HCT116 (cell line): Measurements from ENCODE around the gene FGD3. TPM values are rescaled to one million over a fixed set of nuclear protein-coding genes. Genes with fewer than 3 reads are reported as not detected.

ENCODE experiments used
- ATAC-seq: fragments of 200-7000 bp; cut with Tn5 transposase; 2 replicates; pipeline ENCODE4 v1.9.1; 2020; ENCODE audit warnings: mild to moderate bottlenecking, moderate library complexity
- BruUV-seq: library from RNA; stranded (reverse); fragments of 400-500 nt; replicated peaks from 2 replicates; lab custom pipeline; 2021; lab: Mats Ljungman, UMichigan
- CTCF ChIA-PET: fragments of 300-600 bp; sonication (Branson Sonifier 250); formaldehyde crosslinking; loops from one replicate; lab custom pipeline; 2021; ENCODE audit warnings: antibody characterized with exemption; lab: Charles Lee
- POLR2A ChIA-PET: fragments of 300-600, 350-600 bp; sonication (Branson Sonifier 250); formaldehyde crosslinking; loops from one replicate; lab custom pipeline; 2021; ENCODE audit warnings: antibody characterized with exemption; lab: Charles Lee
- RAD21 ChIA-PET, 2 experiments: fragments of 300-600 bp; sonication (Branson Sonifier 250); formaldehyde crosslinking; loops; one replicate each; lab custom pipeline; 2023; ENCODE audit warnings: low total read pairs in 2 of 2; ENCODE audit not compliant: uncharacterized antibody in 2 of 2, unreplicated experiment in 2 of 2, low non-redundant PET in 1 of 2; lab: Charles Lee
- DNase-seq: peaks from one replicate; pipeline ENCODE4 v3.0.0-alpha.2; 2010; ENCODE audit warnings: low read depth, low spot score
- H2AFZ ChIP-seq: fragments of 200-600 bp; shearing (Covaris generic), sonication (generic); 2 replicates; pipeline ENCODE4 v1.6.1; 2017; ENCODE audit warnings: low read depth, mixed run types, mixed read lengths, antibody characterized with exemption, low read length; ENCODE audit not compliant: poor library complexity, severe bottlenecking
- H3K27ac ChIP-seq: 2 replicates; pipeline ENCODE4 v1.5.1; 2012; ENCODE audit warnings: low read depth, low read length
- H3K27me3 ChIP-seq: fragments of 200-600 bp; sonication (generic); 2 replicates; pipeline ENCODE4 v1.6.1; 2016; ENCODE audit warnings: mixed run types, low read length, mixed read lengths; ENCODE audit not compliant: insufficient read depth
- H3K36me3 ChIP-seq, 2 experiments: fragments of 200-500 bp in 1 of 2; fragments of 200-600 bp in 1 of 2; sonication (Bioruptor generic) in 1 of 2; sonication (generic) in 1 of 2; 2 replicates each; pipeline versions ENCODE4 v1.5.1 to v1.6.1; 2014 to 2016; ENCODE audit warnings: low read length in 2 of 2, inconsistent platforms in 1 of 2, mixed read lengths in 1 of 2, mixed run types in 1 of 2; ENCODE audit not compliant: insufficient read depth in 2 of 2, control insufficient read depth in 1 of 2
- H3K4me1 ChIP-seq, 2 experiments: fragments of 200-600 bp in 1 of 2; sonication (generic) in 1 of 2; 2 replicates each; pipeline versions ENCODE4 v1.5.1 to v1.6.1; 2012 to 2017; ENCODE audit warnings: low read length in 2 of 2, inconsistent platforms in 1 of 2, mild to moderate bottlenecking in 1 of 2, mixed read lengths in 1 of 2, mixed run types in 1 of 2, moderate library complexity in 1 of 2; ENCODE audit not compliant: insufficient read depth in 2 of 2, control insufficient read depth in 1 of 2
- H3K4me2 ChIP-seq: fragments of 200-600 bp; sonication (generic); 2 replicates; pipeline ENCODE4 v1.6.1; 2017; ENCODE audit warnings: mixed run types, low read length, mixed read lengths
- H3K4me3 ChIP-seq, 2 experiments: fragments of 200-600 bp in 1 of 2; sonication (generic) in 1 of 2; replicated peaks in 1 of 2; 2 replicates each; pipeline ENCODE4 v1.5.1; 2011 to 2016; ENCODE audit warnings: low read length in 2 of 2, control low read depth in 1 of 2, low read depth in 1 of 2, mild to moderate bottlenecking in 1 of 2, mixed read lengths in 1 of 2, mixed run types in 1 of 2
- H3K79me2 ChIP-seq: fragments of 200-600 bp; sonication (generic); 2 replicates; pipeline ENCODE4 v1.6.1; 2017; ENCODE audit warnings: mild to moderate bottlenecking, mixed run types, low read length, moderate library complexity, mixed read lengths; ENCODE audit not compliant: insufficient read depth
- H3K9ac ChIP-seq: fragments of 200-600 bp; sonication (generic); 2 replicates; pipeline ENCODE4 v1.6.1; 2016; ENCODE audit warnings: low read length, mixed read lengths
- H3K9me2 ChIP-seq: fragments of 200-600 bp; sonication (generic), shearing (Covaris generic); 2 replicates; pipeline ENCODE4 v1.6.1; 2017; ENCODE audit warnings: mixed run types, mild to moderate bottlenecking, moderate library complexity; ENCODE audit not compliant: insufficient read depth
- H3K9me3 ChIP-seq, 2 experiments: fragments of 200-500 bp in 1 of 2; fragments of 200-600 bp in 1 of 2; sonication (Bioruptor generic) in 1 of 2; sonication (generic) in 1 of 2; 2 replicates each; pipeline ENCODE4 v1.6.1; 2014 to 2017; ENCODE audit warnings: low read length in 2 of 2, mixed read lengths in 2 of 2, inconsistent platforms in 1 of 2, low read depth in 1 of 2, mild to moderate bottlenecking in 1 of 2, mixed run types in 1 of 2, moderate library complexity in 1 of 2; ENCODE audit not compliant: control insufficient read depth in 1 of 2, insufficient read depth in 1 of 2
- H4K20me1 ChIP-seq: fragments of 200-600 bp; sonication (generic), shearing (Covaris generic); 2 replicates; pipeline ENCODE4 v1.6.1; 2017; ENCODE audit warnings: mixed run types, mild to moderate bottlenecking, moderate library complexity; ENCODE audit not compliant: insufficient read depth
- ATF3 ChIP-seq: IDR thresholded peaks from 2 replicates; pipeline ENCODE4 v1.6.1; 2012
- CEBPB ChIP-seq: IDR thresholded peaks from 2 replicates; pipeline ENCODE4 v1.6.1; 2012; ENCODE audit warnings: low read depth
- CTCF ChIP-seq, 3 experiments: fragments of 200-600 bp in 1 of 3; sonication (generic) in 1 of 3; IDR thresholded peaks in 2 of 3; conservative IDR thresholded peaks in 1 of 3; 2 replicates each; pipeline ENCODE4 v1.5.1; 2012 to 2017; ENCODE audit warnings: low read depth in 2 of 3, low read length in 2 of 3, antibody characterized with exemption in 1 of 3, borderline replicate concordance in 1 of 3, control low read depth in 1 of 3, mild to moderate bottlenecking in 1 of 3, mixed read lengths in 1 of 3, mixed run types in 1 of 3, moderate library complexity in 1 of 3; ENCODE audit not compliant: insufficient read depth in 1 of 3
- EGR1 ChIP-seq: IDR thresholded peaks from 2 replicates; pipeline ENCODE4 v1.6.1; 2012; ENCODE audit warnings: low read depth
- ELF1 ChIP-seq: IDR thresholded peaks from 2 replicates; pipeline ENCODE4 v1.6.1; 2012; ENCODE audit warnings: low read depth, borderline replicate concordance
- EZH2phosphoT487 ChIP-seq: fragments of 200-600 bp; IDR thresholded peaks from 2 replicates; pipeline ENCODE4 v1.6.1; 2018; ENCODE audit warnings: antibody characterized with exemption, borderline replicate concordance
- FOSL1 ChIP-seq: IDR thresholded peaks from 2 replicates; pipeline ENCODE4 v1.6.1; 2012; ENCODE audit warnings: low read depth
- JUND ChIP-seq: IDR thresholded peaks from 2 replicates; pipeline ENCODE4 v1.6.1; 2012
- POLR2A ChIP-seq: IDR thresholded peaks from 2 replicates; pipeline ENCODE4 v1.7.0; 2011; ENCODE audit warnings: borderline replicate concordance; ENCODE audit not compliant: insufficient read depth, insufficient read length; ENCODE audit errors: extremely low read depth
- POLR2AphosphoS5 ChIP-seq: IDR thresholded peaks from 2 replicates; pipeline ENCODE4 v1.6.1; 2011; ENCODE audit warnings: mild to moderate bottlenecking, low read depth, low read length, moderate library complexity
- RAD21 ChIP-seq: IDR thresholded peaks from 2 replicates; pipeline ENCODE4 v1.6.1; 2012; ENCODE audit warnings: low read depth, mild to moderate bottlenecking
- SIN3A ChIP-seq: IDR thresholded peaks from 2 replicates; pipeline ENCODE4 v1.6.1; 2012; ENCODE audit warnings: low read depth
- SP1 ChIP-seq: IDR thresholded peaks from 2 replicates; pipeline ENCODE4 v1.6.1; 2012; ENCODE audit warnings: low read depth
- SRF ChIP-seq: IDR thresholded peaks from 2 replicates; pipeline ENCODE4 v1.6.1; 2012; ENCODE audit warnings: low read depth
- TCF7L2 ChIP-seq: IDR thresholded peaks from 2 replicates; pipeline ENCODE4 v1.7.0; 2011; ENCODE audit warnings: borderline replicate concordance, inconsistent platforms; ENCODE audit not compliant: insufficient read depth, insufficient read length; ENCODE audit errors: extremely low read depth
- ZBTB33 ChIP-seq: IDR thresholded peaks from 2 replicates; pipeline ENCODE4 v1.6.1; 2011; ENCODE audit warnings: mild to moderate bottlenecking, low read length, moderate library complexity; ENCODE audit not compliant: insufficient replicate concordance; ENCODE audit errors: extremely low read depth
- ZFX ChIP-seq: fragments of 450-650 bp; IDR thresholded peaks from 2 replicates; pipeline ENCODE4 v1.6.1; 2017
- ZNF274 ChIP-seq: fragments of 200-500 bp; sonication (Bioruptor generic); IDR thresholded peaks from 2 replicates; pipeline ENCODE4 v1.6.1; 2014; ENCODE audit warnings: mild to moderate bottlenecking, low read depth, low read length, inconsistent platforms
- intact Hi-C: fragments of 100-400 bp; cut with micrococcal nuclease; formaldehyde crosslinking; loops from 2 replicates; pipeline ENCODE4 v1.10.0; 2022
- total RNA-seq: library from RNA; stranded (reverse); gene quantifications from one replicate; pipeline ENCODE4 v1.2.1, GENCODE V29; 2021; ENCODE audit not compliant: unreplicated experiment

Gene FGD3
- total RNA-seq, 1 experiment from 2014 or later, result 3.3 TPM

GRCh38 chr9:93036887-93037475 lies 89.7 kb downstream of the FGD3 start (continued):
- TF ChIP-seq ZBTB33, result no peak
- TF ChIP-seq CTCF (IDR thresholded peaks at IDR 0.05 in 2 of 3, conservative IDR thresholded peaks at IDR 0.05 in 1 of 3; ENCODE audit: borderline replicate concordance in 1 of 3, insufficient read depth in 1 of 3, low read depth in 2 of 3, low read length in 2 of 3), result no peak
- no peak for TF ChIP-seq SIN3A
- no peak for TF ChIP-seq ZNF274
- no peak for TF ChIP-seq EZH2phosphoT487
- no peak for TF ChIP-seq SP1
- TF ChIP-seq POLR2A, result no peak
- TF ChIP-seq ZFX, result no peak
- TF ChIP-seq TCF7L2, result no peak
- TF ChIP-seq ATF3, result no peak

- ChIA-PET CTCF (no interaction called here), POLR2A (no interaction called here), RAD21 (no interaction called here)
- Histone ChIP-seq H3K27ac (no peak overlapping the region), H3K27me3 (no peaks in the 10 kb centered on the region), H3K4me3 (no peak overlapping the region), H3K9ac (no peak overlapping the region), H3K4me2 (no peak overlapping the region), H3K4me1 (peaks cover 0 to 5% of the 10 kb centered on the region in 2 experiments; a peak in 1 of 4 replicates), H3K9me3 (no peaks in the 10 kb centered on the region), H4K20me1 (no peaks in the 10 kb centered on the region), H3K36me3 (no peaks in the 10 kb centered on the region), H3K9me2 (no peaks in the 10 kb centered on the region), H3K79me2 (no peaks in the 10 kb centered on the region), H2AFZ (no peak overlapping the region)
- DNase-seq, result no peak
- no peak for ATAC-seq
- BruUV-seq, result no TSS peak
- intact Hi-C loops, result no loop called here
- no peak for TF ChIP-seq JUND
- TF ChIP-seq SIN3A, result no peak
- TF ChIP-seq TCF7L2, result no peak
- TF ChIP-seq ZFX, result no peak
- TF ChIP-seq SP1, result no peak
- no peak for TF ChIP-seq ELF1
- no peak for TF ChIP-seq SRF
- TF ChIP-seq EGR1, result no peak
- TF ChIP-seq CTCF (IDR thresholded peaks at IDR 0.05 in 2 of 3, conservative IDR thresholded peaks at IDR 0.05 in 1 of 3; ENCODE audit: borderline replicate concordance in 1 of 3, insufficient read depth in 1 of 3, low read depth in 2 of 3, low read length in 2 of 3), result no peak
- no peak for TF ChIP-seq ZNF274
- no peak for TF ChIP-seq RAD21
- no peak for TF ChIP-seq POLR2AphosphoS5
- no peak for TF ChIP-seq FOSL1
- TF ChIP-seq POLR2A, result no peak
- TF ChIP-seq ATF3, result no peak
- no peak for TF ChIP-seq CEBPB
Measured at GRCh38 chr9:93037476-93037971, 90.2 kb downstream of the FGD3 start.
